ENCODE measurements around the gene ACTG2.

Gene ACTG2

DNA sequence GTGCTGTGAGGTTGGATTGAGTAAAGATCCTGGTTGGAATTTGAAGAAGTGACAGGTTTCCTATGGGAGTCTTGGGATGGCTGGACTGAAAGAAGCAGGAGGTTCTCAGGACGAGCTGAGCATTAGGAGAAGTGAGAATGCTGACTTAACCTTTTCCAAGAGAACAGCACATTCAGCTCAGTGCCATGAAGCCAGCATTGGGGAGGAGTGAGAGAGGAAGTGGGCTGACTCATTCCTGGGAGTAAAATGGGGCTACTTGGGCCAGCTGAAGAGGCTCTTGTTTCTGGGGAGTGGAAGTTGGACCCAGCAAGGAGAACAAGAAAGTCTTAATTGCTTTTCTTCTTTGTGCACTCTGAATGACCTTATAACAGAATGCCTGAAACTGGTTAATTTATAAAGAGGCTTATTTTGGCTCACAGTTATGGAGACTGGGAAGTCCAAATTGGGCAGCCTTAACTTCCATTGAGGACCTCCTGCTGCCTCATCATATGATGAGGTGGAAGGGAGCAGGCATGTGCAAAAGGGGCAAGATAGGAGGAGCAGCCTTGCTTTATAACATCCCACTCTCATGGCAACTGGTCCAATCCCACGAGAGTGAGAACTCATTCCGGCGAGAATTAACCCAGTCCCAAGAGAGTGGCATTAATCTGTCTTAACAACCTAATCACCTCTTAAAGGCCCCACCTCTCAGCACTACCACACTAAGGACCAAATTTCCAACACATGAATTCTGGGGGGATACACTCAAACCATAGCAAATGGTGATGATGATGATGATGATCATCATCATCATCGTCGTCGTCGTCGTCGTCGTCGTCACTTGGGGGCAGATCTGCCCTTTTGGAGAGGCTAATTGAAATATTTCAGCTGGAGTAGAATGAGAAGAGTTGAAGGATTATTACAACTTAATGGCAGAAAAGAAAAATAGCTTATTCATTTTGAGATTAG, 60.0 kb downstream of the ACTG2 start:
- no peaks in the 10 kb centered on the region for H3K27me3 Mint-ChIP-seq (ENCODE audit: low read depth)
- H3K4me3 Mint-ChIP-seq = no peak overlapping the region
- TF ChIP-seq, protein P1, sequence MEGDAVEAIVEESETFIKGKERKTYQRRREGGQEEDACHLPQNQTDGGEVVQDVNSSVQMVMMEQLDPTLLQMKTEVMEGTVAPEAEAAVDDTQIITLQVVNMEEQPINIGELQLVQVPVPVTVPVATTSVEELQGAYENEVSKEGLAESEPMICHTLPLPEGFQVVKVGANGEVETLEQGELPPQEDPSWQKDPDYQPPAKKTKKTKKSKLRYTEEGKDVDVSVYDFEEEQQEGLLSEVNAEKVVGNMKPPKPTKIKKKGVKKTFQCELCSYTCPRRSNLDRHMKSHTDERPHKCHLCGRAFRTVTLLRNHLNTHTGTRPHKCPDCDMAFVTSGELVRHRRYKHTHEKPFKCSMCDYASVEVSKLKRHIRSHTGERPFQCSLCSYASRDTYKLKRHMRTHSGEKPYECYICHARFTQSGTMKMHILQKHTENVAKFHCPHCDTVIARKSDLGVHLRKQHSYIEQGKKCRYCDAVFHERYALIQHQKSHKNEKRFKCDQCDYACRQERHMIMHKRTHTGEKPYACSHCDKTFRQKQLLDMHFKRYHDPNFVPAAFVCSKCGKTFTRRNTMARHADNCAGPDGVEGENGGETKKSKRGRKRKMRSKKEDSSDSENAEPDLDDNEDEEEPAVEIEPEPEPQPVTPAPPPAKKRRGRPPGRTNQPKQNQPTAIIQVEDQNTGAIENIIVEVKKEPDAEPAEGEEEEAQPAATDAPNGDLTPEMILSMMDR (IDR thresholded peaks at IDR 0.05; ENCODE audit: unreplicated experiment in 3 of 3) = no peak
- no peaks in the 10 kb centered on the region for H3K9me3 Mint-ChIP-seq
- no peak overlapping the region for H3K27ac Mint-ChIP-seq
- H3K36me3 Mint-ChIP-seq (ENCODE audit: low read depth) = peaks cover 73% of the 10 kb centered on the region
- H3K4me1 Mint-ChIP-seq = peaks cover 18% of the 10 kb centered on the region

DNA sequence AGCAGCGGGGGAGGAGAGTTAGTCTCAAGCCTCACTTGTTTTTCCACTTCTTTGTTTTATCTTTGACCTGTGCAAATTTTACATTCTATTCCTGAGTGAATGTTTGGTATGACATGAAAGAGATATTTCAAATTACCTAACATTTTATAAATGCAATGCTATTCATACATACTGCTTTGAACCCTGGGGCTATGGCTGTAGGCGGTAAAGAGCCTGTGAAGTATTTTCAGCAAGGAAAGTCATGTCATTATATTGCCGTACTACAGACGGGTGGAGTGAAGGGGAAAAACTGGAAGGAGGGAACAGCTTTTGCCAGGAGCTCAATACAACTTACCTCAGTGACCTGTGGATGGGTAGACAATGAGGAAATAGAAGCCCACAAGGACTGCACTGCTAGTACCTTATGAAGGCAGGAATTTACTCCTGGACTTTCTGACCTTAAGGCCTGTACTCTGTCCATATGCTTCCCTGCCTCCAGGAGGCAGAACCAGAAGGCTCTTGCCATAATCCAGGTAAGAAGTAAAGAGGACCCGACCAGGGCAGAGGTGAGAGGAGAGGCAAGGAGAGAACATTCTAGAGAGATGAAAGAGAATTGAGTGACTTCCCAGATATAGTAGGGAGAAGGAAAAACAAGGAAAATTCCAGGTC, 63.5 kb downstream of the ACTG2 start:
- H3K27ac Mint-ChIP-seq = no peak overlapping the region
- H3K9me3 Mint-ChIP-seq = no peaks in the 10 kb centered on the region
- peaks cover 76% of the 10 kb centered on the region for H3K36me3 Mint-ChIP-seq (ENCODE audit: low read depth)
- no peaks in the 10 kb centered on the region for H3K27me3 Mint-ChIP-seq (ENCODE audit: low read depth)
- peaks cover 24% of the 10 kb centered on the region for H3K4me1 Mint-ChIP-seq
- TF ChIP-seq, protein P1 (IDR thresholded peaks at IDR 0.05; ENCODE audit: unreplicated experiment in 3 of 3) = no peak
- H3K4me3 Mint-ChIP-seq = no peak overlapping the region

DNA sequence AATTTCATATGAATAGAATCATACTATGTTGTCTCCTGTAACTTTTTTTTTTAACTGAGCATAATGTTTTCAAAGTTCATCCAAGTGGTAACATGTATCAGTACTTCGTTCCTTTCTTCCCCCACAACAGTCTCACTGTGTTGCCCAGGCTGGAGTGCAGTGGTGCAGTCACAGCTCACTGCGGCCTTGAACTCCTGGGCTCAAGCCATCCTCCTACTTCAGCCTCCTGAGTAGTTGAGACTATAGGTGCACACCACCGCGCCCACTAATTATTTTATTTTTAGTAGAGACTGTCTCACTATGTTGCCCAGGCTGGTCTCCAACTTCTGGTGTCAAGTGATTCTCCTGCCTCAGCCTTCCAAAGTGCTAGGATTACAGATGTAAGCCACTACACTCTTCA, 68.5 kb downstream of the ACTG2 start:
- TF ChIP-seq, protein P1 (IDR thresholded peaks at IDR 0.05; ENCODE audit: unreplicated experiment in 3 of 3) = no peak
- Mint-ChIP-seq H3K27ac (no peak overlapping the region), H3K4me3 (no peak overlapping the region), H3K4me1 (peaks cover 18% of the 10 kb centered on the region), H3K36me3 (ENCODE audit: low read depth) (peaks cover 48% of the 10 kb centered on the region), H3K27me3 (ENCODE audit: low read depth) (no peaks in the 10 kb centered on the region), H3K9me3 (peaks cover 10% of the 10 kb centered on the region)

DNA sequence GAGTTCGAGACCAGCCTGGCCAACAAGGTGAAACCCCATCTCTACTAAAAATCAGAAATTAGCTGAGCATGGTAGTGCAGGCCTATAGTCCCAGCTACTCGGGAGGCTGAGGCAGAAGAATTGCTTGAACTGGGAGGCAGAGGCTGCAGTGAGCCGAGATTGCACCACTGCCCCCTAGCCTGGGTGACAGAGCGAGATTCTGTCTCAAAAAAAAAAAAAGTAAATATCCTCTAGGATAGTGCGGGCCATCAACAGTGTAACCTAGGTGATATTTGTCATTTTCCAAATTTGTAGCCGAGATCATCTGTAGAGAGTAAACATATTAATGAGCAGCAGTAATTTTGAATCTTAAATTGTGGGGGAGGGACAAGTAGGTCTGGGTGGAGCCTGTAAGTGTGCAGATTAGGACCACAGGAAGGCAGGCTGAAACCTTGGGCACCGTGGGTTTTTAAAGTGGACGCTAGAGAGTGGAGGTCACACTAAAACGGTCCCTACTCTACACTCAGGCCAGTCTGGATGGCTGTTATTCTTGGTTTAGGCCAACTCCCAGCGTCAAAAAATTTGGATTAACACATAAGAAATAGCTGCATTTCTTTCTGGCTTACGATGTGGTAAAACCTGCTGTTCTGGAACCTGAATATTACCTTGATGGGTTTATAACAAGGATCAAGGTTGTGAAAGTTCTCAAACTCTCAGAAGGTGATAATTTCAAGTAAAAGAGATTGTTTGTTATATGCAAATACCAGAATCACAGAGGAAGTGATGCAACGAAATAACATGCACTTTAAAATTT, 69.2 kb downstream of the ACTG2 start:
- Mint-ChIP-seq H3K4me3 (no peak overlapping the region), H3K36me3 (ENCODE audit: low read depth) (peaks cover 41% of the 10 kb centered on the region), H3K9me3 (peaks cover 10% of the 10 kb centered on the region), H3K27ac (no peak overlapping the region), H3K4me1 (peaks cover 10% of the 10 kb centered on the region), H3K27me3 (ENCODE audit: low read depth) (no peaks in the 10 kb centered on the region)
- TF ChIP-seq, protein P1 (IDR thresholded peaks at IDR 0.05; ENCODE audit: unreplicated experiment in 3 of 3) = no peak

DNA sequence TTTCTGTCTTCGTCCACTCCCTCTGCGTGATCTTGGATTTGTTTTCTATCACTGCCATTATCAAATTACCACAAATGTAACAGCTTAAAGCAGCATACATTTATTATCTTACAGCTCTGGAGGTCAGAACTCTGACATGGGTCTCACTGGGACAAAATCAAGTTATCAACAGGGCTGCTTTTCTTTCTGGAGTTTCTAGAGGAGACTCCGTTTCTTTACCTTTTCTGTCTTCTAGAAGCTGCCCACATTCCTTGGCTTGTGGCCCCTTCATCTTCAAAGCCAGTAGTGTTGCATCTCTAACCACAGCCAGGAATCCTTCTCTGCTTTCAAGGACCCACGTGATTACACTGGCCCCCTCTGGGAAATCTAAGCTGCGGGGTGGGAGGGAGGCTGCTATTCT, 70.0 kb downstream of the ACTG2 start:
- H3K4me3 Mint-ChIP-seq = no peak overlapping the region
- peaks cover 10% of the 10 kb centered on the region for H3K9me3 Mint-ChIP-seq
- no peaks in the 10 kb centered on the region for H3K27me3 Mint-ChIP-seq (ENCODE audit: low read depth)
- TF ChIP-seq, protein P1 (IDR thresholded peaks at IDR 0.05; ENCODE audit: unreplicated experiment in 3 of 3) = no peak
- peaks cover 37% of the 10 kb centered on the region for H3K36me3 Mint-ChIP-seq (ENCODE audit: low read depth)
- H3K27ac Mint-ChIP-seq = no peak overlapping the region
- H3K4me1 Mint-ChIP-seq = peaks cover 6% of the 10 kb centered on the region
